ENCODE data around the gene TMEM237. TPM values are rescaled to one million over a fixed set of nuclear protein-coding genes. Genes with fewer than 3 reads are reported as not detected.

Gene TMEM237
- total and polyA plus RNA-seq, 2 donors (not counting 1 experiment from before 2014, with no cell fraction given): 23.8 to 64.1 TPM

- no peak for TF ChIP-seq EZH2 (IDR thresholded peaks at IDR 0.05; ENCODE audit: low read length, missing control alignments)
- no peak for TF ChIP-seq CTCF (conservative IDR thresholded peaks at IDR 0.05 in 1 of 2, IDR thresholded peaks at IDR 0.05 in 1 of 2; ENCODE audit: low read depth in 1 of 2, low read length in 2 of 2)
- peaks cover 19% of the 10 kb centered on the region for H3K4me1 ChIP-seq (ENCODE audit: control insufficient read depth, extremely low read depth, insufficient read depth, low read length)
- no peaks in the 10 kb centered on the region for H3K9me3 ChIP-seq (ENCODE audit: control insufficient read depth, insufficient read depth, low read depth, low read length)
- DNase-seq (ENCODE audit: low read depth in 2 of 2): no peak
- no peak overlapping the region for H3K4me3 ChIP-seq (replicated peaks in 1 of 4; ENCODE audit: control extremely low read depth in 1 of 4, insufficient read depth in 1 of 4, low read depth in 3 of 4, low read length in 4 of 4)
- no peaks in the 10 kb centered on the region for H3K79me2 ChIP-seq (ENCODE audit: control insufficient read depth, insufficient read depth, low read length)
- no peak overlapping the region for H3K9ac ChIP-seq (ENCODE audit: insufficient read depth, low read length)
- H2AFZ ChIP-seq (ENCODE audit: low read length): no peak overlapping the region
- H3K27ac ChIP-seq (ENCODE audit: insufficient read depth, low read length): no peak overlapping the region
- no peaks in the 10 kb centered on the region for H3K27me3 ChIP-seq (ENCODE audit: control insufficient read depth, insufficient read depth, low read length)
- H3K36me3 ChIP-seq (ENCODE audit: control insufficient read depth, insufficient read depth, low read length): no peaks in the 10 kb centered on the region
- no peak overlapping the region for H3K4me2 ChIP-seq (ENCODE audit: extremely low read depth, insufficient read depth, low read length)
- no peaks in the 10 kb centered on the region for H4K20me1 ChIP-seq (ENCODE audit: control insufficient read depth, extremely low read depth, insufficient read depth, low read length)
Observed at GRCh38 chr2:201656102-201656501, 12.8 kb upstream of the TMEM237 start.

- Histone ChIP-seq H3K36me3 (ENCODE audit: control insufficient read depth, insufficient read depth, low read length) (no peaks in the 10 kb centered on the region), H3K4me1 (ENCODE audit: control insufficient read depth, extremely low read depth, insufficient read depth, low read length) (peaks cover 19% of the 10 kb centered on the region), H3K27ac (ENCODE audit: insufficient read depth, low read length) (peak overlapping the region; percentile 50), H3K4me3 (replicated peaks in 1 of 4; ENCODE audit: control extremely low read depth in 1 of 4, insufficient read depth in 1 of 4, low read depth in 3 of 4, low read length in 4 of 4) (no peak overlapping the region), H3K79me2 (ENCODE audit: control insufficient read depth, insufficient read depth, low read length) (no peaks in the 10 kb centered on the region), H3K9me3 (ENCODE audit: control insufficient read depth, insufficient read depth, low read depth, low read length) (no peaks in the 10 kb centered on the region), H3K9ac (ENCODE audit: insufficient read depth, low read length) (no peak overlapping the region), H2AFZ (ENCODE audit: low read length) (no peak overlapping the region), H3K4me2 (ENCODE audit: extremely low read depth, insufficient read depth, low read length) (peak overlapping the region; percentile 66), H4K20me1 (ENCODE audit: control insufficient read depth, extremely low read depth, insufficient read depth, low read length) (no peaks in the 10 kb centered on the region), H3K27me3 (ENCODE audit: control insufficient read depth, insufficient read depth, low read length) (no peaks in the 10 kb centered on the region)
- DNase-seq (ENCODE audit: low read depth in 2 of 2): peak; percentile 56 to 89
- TF ChIP-seq CTCF (conservative IDR thresholded peaks at IDR 0.05 in 1 of 2, IDR thresholded peaks at IDR 0.05 in 1 of 2; ENCODE audit: low read depth in 1 of 2, low read length in 2 of 2): no peak
- no peak for TF ChIP-seq EZH2 (IDR thresholded peaks at IDR 0.05; ENCODE audit: low read length, missing control alignments)
Observed at GRCh38 chr2:201654616-201655384, 11.5 kb upstream of the TMEM237 start.

- Histone ChIP-seq H3K27me3 (ENCODE audit: control insufficient read depth, insufficient read depth, low read length) (no peaks in the 10 kb centered on the region), H3K4me2 (ENCODE audit: extremely low read depth, insufficient read depth, low read length) (peak overlapping the region; percentile 42), H3K79me2 (ENCODE audit: control insufficient read depth, insufficient read depth, low read length) (no peaks in the 10 kb centered on the region), H3K9ac (ENCODE audit: insufficient read depth, low read length) (no peak overlapping the region), H3K27ac (ENCODE audit: insufficient read depth, low read length) (peak overlapping the region; percentile 67), H3K9me3 (ENCODE audit: control insufficient read depth, insufficient read depth, low read depth, low read length) (no peaks in the 10 kb centered on the region), H3K4me3 (replicated peaks in 1 of 4; ENCODE audit: control extremely low read depth in 1 of 4, insufficient read depth in 1 of 4, low read depth in 3 of 4, low read length in 4 of 4) (no peak overlapping the region), H2AFZ (ENCODE audit: low read length) (no peak overlapping the region), H4K20me1 (ENCODE audit: control insufficient read depth, extremely low read depth, insufficient read depth, low read length) (no peaks in the 10 kb centered on the region), H3K4me1 (ENCODE audit: control insufficient read depth, extremely low read depth, insufficient read depth, low read length) (peaks cover 19% of the 10 kb centered on the region), H3K36me3 (ENCODE audit: control insufficient read depth, insufficient read depth, low read length) (no peaks in the 10 kb centered on the region)
- no peak for DNase-seq (ENCODE audit: low read depth in 2 of 2)
- TF ChIP-seq CTCF (conservative IDR thresholded peaks at IDR 0.05 in 1 of 2, IDR thresholded peaks at IDR 0.05 in 1 of 2; ENCODE audit: low read depth in 1 of 2, low read length in 2 of 2): no peak
- no peak for TF ChIP-seq EZH2 (IDR thresholded peaks at IDR 0.05; ENCODE audit: low read length, missing control alignments)
Observed at GRCh38 chr2:201653221-201653620, 9.9 kb upstream of the TMEM237 start.
